Liver (tissue), 3 donors: ENCODE data around the gene EXOSC10.

Experiments
- ATF3 ChIP-seq: IDR thresholded peaks from 2 replicates; pipeline ENCODE4 v1.6.1; 2016; ENCODE audit warnings: antibody characterized with exemption
- CTCF ChIP-seq: fragments of 150-350 bp; IDR thresholded peaks from 2 replicates; pipeline ENCODE4 v1.5.1; 2017; ENCODE audit warnings: improper control_type of control experiment, low read depth, low read length; ENCODE audit not compliant: missing input control
- FOXA1 ChIP-seq: IDR thresholded peaks from 2 replicates; pipeline ENCODE4 v1.6.1; 2016; ENCODE audit warnings: antibody characterized with exemption
- MAX ChIP-seq: IDR thresholded peaks from 2 replicates; pipeline ENCODE4 v1.6.1; 2016; ENCODE audit warnings: antibody characterized with exemption
- RAD21 ChIP-seq, 2 donors: IDR thresholded peaks; 2 replicates each; pipeline ENCODE4 v1.6.1; 2016; ENCODE audit warnings: antibody characterized with exemption in 2 of 2, mild to moderate bottlenecking in 2 of 2
- REST ChIP-seq: IDR thresholded peaks from 2 replicates; pipeline ENCODE4 v1.6.1; 2016; ENCODE audit warnings: antibody characterized with exemption, mild to moderate bottlenecking
- RXRA ChIP-seq, 2 donors: IDR thresholded peaks; 2 replicates each; pipeline ENCODE4 v1.6.1; 2017 to 2018; ENCODE audit warnings: antibody characterized with exemption in 2 of 2, mild to moderate bottlenecking in 1 of 2
- TAF1 ChIP-seq: conservative IDR thresholded peaks from 2 replicates; pipeline ENCODE4 v1.6.1; 2016; ENCODE audit warnings: antibody characterized with exemption, mild to moderate bottlenecking
- donor health status: healthy.
- donor health status: healthy.

DNA sequence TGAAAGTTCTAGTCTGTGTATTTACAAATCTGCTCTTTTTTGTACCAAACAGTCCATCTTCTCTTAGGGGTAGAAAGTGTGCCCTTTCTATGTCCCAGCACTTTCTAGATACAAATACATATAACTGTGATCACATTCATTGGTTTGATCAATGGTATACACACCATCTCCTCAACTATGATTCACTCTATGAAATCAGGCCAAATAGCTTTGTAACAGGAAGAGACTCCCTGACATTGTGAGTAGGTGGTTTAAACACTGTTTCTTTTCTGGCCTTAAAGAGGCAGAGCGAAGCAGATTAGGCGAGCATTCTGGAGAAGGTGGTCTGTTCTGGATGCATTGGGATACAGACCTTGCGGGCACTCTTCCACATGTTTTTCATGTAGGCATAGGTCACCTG, 39.3 kb upstream of the EXOSC10 start:
- no peak for TF ChIP-seq MAX
- TF ChIP-seq TAF1, result no peak
- TF ChIP-seq CTCF, result no peak
- no peak for TF ChIP-seq REST
- TF ChIP-seq RAD21 (IDR thresholded peaks at IDR 0.05), result no peak
- no peak for TF ChIP-seq RXRA (IDR thresholded peaks at IDR 0.05)
- TF ChIP-seq FOXA1, result no peak
- no peak for TF ChIP-seq ATF3
